HG02798 (cell line): Measurements from ENCODE around the gene SSRP1.
A peak's percentile ranks its signal among the peaks of the same experiment; 100 is the strongest.

ENCODE experiments used
- ATAC-seq: cut with Tn5 transposase; IDR thresholded peaks from one replicate; pipeline ENCODE4 v1.9.1; 2021; ENCODE audit warnings: mild to moderate bottlenecking; ENCODE audit not compliant: unreplicated experiment, poor library complexity

The SSRP1 gene

GRCh38 chr11:57359896-57360690 is 24.4 kb upstream of the SSRP1 start:
- no peak for ATAC-seq

GRCh38 chr11:57359396-57359795 is 23.7 kb upstream of the SSRP1 start:
- no peak for ATAC-seq

- no peak for ATAC-seq
These were observed 23.3 kb upstream of the SSRP1 start for GRCh38 chr11:57358991-57359390.

- no peak for ATAC-seq
These were observed 22.9 kb upstream of the SSRP1 start for GRCh38 chr11:57358543-57358961.

- no peak for ATAC-seq
These were observed 22.2 kb upstream of the SSRP1 start for GRCh38 chr11:57357856-57358255.

GRCh38 chr11:57357310-57357709 is 21.6 kb upstream of the SSRP1 start:
- ATAC-seq: no peak

GRCh38 chr11:57356268-57356667 is 20.6 kb upstream of the SSRP1 start:
- ATAC-seq: no peak

- ATAC-seq: no peak
These were observed 19.0 kb upstream of the SSRP1 start for GRCh38 chr11:57354699-57355098.

- ATAC-seq: no peak
These were observed 18.2 kb upstream of the SSRP1 start for GRCh38 chr11:57353852-57354251.

- ATAC-seq: no peak
These were observed 17.8 kb upstream of the SSRP1 start for GRCh38 chr11:57353446-57353845.

GRCh38 chr11:57353036-57353435 is 17.3 kb upstream of the SSRP1 start:
- no peak for ATAC-seq

- no peak for ATAC-seq
These were observed 14.0 kb upstream of the SSRP1 start for GRCh38 chr11:57349491-57350274.

GRCh38 chr11:57348636-57349313 is 13.1 kb upstream of the SSRP1 start:
- ATAC-seq: no peak

GRCh38 chr11:57348052-57348451 is 12.4 kb upstream of the SSRP1 start:
- no peak for ATAC-seq

- no peak for ATAC-seq
These were observed 11.6 kb upstream of the SSRP1 start for GRCh38 chr11:57347336-57347735.

- peak; percentile 79 for ATAC-seq
These were observed 10.0 kb upstream of the SSRP1 start for GRCh38 chr11:57345555-57346211.

- no peak for ATAC-seq
These were observed 9.1 kb upstream of the SSRP1 start for GRCh38 chr11:57344826-57345225.

- no peak for ATAC-seq
These were observed 8.1 kb upstream of the SSRP1 start for GRCh38 chr11:57343825-57344224.

- no peak for ATAC-seq
These were observed 7.0 kb upstream of the SSRP1 start for GRCh38 chr11:57342702-57343101.

- ATAC-seq: no peak
These were observed 5.6 kb upstream of the SSRP1 start for GRCh38 chr11:57341250-57341808.
